Measurements from ENCODE around the gene ERBB4.
"Not testable (repeated sequence)": the region's sequence is repeated elsewhere in the genome, so short reads cannot be mapped to it uniquely, and the experiment has no call there.

ERBB4 gene

DNA sequence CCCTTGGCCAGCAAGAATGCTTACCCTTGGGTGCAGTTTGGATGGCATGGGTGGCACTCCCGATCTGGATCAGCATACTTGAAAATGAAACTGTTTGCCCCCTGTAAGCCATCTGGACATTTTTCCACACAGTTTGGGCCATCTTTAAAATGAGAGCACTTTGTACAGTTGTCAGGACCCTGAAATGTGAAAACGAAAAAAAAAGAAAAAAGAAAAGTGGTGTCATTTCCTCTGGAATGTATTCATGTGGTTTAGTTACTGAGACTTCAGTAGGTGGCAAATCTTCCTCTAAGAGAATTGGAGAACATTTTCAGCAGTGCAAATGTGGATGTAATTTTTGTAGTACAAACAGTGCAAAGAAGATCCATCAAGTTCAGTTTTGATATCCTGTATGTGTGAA, 873.3 kb downstream of the ERBB4 start:
- no peak for DNase-seq

DNA sequence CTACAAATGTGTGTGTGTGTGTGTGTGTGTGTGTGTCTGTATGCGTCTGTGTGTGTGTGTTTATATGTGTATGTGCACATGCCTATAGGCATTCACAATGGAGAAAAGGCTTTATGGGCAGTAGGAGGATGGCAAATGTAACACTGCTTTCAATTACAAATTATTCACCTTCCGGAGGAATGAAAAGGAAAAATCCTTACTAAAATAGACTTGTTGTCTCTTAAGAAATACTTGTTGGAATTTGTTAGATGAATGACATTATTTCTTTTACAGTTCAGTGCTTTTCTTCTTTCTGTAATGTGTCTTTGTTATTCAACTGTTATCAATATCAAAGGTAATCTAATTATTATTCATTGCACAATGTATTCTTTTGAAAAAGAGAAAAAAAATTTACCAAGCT, 874.3 kb downstream of the ERBB4 start:
- no peak for DNase-seq

DNA sequence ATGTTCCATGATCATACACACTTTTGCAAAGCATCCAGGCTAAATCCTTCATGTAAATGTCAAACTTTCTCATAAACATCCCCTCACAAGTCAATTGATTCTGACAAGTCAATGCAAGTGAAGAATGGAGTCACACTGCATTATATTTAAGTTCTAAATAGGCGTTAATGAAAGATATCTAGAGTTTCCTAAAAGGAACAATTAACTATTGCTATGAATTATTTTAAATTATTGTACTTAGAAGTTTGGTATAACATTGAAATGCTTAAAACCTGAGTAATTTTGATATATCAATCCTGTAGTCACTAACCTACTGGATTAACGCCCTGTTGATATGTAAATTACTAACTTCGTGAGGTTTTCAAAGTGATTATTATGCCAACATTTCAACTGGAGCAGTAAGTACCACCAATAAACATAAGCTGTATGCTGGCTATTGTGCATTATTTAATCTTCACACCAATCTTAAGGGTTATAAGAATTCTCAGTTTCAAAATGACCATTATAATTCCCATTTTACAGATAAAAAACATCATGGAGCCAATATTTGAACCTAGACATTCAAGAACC, 884.3 kb downstream of the ERBB4 start:
- no peak for DNase-seq

DNA sequence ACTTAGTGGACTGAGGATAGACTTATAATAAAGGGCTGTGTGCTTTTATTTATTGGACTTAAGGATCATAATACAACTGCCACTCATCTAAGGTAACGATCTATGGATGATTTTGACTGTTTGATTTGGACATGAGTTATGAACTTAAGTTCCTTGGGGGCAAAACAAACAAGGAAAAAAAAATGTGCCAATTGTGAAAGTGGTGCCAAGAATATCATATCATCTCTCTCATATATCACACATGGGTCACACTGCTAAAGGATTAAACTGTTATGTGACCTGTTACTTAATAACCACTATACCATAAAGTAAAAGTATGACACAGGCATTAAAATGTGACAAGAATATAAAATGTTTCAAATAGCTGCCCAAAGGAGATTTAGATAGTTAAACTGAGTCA, 886.3 kb downstream of the ERBB4 start:
- no peak for DNase-seq

DNA sequence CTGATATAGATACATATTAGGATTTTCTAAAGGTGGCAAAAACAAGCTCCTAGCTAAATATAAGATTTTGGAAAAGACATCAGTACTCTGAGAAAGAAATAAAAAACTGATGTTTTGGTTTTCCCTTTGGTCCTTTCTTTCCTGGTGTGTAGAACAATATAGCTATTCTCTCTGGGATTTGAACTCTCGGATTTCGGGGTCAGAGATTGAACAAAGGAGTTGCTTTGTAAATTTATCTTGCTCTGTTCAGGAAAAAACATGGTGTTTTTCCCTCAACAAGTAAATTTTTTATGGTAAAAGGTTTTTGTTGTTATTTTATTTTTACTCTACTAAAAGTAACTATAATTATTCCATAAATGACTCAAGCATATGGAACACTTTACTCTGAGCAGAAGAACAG, 889.3 kb downstream of the ERBB4 start:
- DNase-seq, result no peak

DNA sequence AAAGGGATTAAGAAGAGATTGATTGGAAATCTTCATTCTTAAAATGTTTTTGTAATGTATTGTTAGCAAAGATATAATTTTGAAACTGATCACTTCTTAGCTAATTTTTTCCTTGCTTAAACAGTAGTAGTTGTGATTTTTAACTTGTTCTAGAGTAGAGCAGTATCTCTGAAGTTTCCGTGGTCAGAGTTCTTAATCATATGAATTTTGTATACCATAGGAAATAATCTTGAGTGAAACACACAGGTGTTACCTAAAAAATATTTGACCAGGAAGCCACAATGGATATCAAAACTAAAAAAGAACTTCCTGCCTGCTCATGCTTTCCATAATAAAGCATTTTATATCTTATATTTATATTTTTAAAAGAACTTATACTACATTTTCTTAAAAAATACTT, 907.1 kb downstream of the ERBB4 start:
- DNase-seq, result no peak

DNA sequence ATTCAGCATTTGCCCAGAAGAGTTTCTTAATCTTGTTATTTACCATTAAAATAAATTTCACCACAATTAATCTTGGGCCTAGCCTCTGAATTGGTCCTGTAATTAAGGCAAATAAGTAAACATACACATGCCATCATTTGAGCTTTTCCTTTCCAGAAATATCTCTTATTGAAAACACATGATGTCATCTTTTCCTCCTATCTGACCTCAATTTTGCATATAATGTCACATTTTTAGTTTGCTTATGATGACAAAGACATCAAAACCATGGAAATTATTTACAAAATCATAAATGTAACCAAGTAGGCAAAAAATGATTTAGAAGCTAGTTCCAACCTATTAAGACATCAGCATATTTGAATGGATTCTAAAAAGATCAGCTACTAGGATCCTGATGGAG, 915.5 kb downstream of the ERBB4 start:
- no peak for DNase-seq

DNA sequence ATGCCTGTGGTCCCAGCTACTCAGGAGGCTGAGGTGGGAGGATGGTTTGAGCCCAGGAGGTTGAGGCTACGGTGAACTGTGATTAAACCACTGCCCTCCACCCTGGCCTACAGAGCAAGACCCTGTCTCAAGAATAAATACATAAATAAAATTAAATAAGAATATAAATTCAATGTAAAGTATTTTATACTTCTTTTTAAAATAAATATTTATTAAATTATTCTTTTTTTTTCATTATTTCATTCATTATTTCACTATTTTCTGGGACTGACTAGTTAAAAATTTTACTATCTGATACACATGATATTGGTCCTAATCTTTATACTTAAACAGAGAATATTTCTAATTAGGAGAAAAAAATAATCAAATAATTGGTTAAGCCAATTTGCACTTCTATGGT, 917.6 kb downstream of the ERBB4 start:
- no peak for DNase-seq

DNA sequence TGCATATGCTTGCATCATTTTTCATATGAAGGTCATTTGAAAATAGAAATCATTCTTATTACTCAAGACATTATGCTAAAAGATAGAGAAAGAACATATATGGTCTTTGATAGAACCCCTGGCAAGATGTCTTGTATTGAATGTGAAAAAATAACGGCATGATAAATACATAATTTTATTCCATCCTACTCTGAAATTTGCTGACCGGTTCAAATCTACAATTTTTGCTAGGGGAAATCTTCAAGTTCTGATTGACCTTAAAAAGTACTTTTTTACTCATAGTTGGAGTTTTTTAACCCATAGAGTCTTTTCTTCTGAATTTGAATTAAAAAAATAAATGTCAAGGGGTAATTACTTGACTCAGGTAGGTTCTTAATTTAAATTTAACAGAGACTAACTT, 920.8 kb downstream of the ERBB4 start:
- DNase-seq, result no peak

DNA sequence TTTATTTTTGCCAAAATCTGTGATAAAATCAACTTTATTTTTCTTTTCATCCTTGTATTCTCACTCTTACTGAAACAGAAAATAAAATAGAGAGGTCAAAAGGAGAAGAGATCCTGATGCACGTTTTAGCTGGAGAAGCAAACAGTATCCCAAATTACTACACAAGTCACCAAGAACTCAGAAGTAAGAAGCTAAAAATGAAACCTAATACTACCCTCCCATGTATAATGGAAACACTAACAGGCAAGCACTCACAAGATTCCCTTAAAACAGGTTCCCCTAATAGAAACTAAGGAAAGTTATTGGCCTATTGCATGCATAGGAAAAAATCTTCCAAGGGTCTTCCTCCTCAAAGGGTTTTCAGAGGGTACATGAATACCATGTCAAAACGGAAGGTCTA, 927.0 kb downstream of the ERBB4 start:
- no peak for DNase-seq

DNA sequence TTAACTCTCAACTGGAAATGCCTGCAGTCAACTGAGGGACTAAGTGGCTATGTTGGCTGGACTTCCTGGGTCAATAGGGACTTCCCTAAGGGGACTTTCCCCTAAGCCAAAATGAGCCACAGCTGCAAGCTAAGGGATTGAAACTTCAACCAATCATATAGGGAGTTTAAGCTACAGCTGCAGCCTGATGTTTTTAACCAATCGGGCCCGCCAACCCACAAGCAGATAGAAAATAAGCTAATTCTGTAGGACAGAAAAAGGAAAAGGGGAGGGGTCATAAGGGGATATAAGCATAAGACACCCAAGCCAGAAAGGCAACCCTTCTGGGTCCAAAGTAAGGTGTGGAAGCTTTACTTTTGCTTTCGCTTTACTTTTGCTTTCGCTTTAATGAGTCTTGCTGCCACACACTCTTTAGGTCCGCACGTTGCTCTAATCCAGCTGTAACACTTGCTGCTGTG, 927.5 kb downstream of the ERBB4 start:
- no peak for DNase-seq

DNA sequence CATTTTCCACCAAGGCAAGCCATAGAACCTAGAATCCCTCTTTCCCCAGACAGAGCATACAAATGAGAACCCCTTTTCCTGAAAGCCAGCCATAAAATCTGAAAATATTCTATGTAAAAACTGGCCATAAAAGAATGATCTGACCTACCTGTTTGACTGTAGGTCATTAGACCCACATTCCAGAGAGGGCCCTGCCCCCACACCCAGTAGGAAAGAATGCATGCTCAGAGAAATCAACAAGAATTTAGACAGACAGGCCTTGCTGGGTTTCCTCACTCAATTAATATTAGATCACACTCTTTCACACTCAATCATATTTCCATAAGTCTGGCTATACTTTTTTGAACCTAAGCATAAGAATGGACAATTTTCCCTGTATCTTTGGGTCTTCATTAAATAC, 929.5 kb downstream of the ERBB4 start:
- no peak for DNase-seq

DNA sequence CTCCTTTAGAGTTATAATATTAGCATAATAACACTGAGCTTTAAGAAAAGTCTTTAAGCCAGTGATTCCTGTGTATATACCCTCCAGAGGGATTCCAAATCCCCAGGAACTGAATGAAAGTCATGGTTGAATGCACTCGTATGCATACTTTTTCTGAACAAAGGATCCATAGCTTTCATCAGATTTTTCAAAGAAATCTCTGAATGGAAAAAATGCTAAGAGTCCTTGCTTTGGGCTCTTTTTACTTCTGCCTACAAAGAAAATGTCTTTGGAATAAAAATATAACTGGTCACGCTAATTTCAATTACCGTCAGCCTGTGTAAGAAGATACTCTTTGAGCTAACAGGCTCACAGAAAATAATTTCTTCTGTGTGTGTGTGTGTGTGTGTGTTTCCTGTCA, 939.5 kb downstream of the ERBB4 start:
- no peak for DNase-seq

DNA sequence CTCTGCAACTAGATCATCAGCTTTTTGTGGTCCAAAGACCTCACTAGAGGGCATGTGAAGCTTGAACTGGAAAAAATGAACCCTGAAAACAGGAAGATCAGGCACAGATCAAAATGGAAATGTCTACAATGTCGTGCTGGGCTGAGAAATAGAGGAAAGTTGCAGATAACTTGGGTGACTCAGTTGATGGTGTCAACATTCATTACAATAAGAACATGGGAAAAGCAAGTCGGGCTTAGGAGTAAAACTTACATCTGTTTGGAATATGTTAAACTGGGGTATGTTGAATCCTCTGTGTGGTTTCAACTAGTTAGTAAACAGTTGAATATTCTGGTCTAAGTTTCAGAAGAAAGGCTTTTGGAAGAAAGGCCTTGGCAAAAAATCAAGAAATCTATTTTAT, 940.4 kb downstream of the ERBB4 start:
- no peak for DNase-seq

DNA sequence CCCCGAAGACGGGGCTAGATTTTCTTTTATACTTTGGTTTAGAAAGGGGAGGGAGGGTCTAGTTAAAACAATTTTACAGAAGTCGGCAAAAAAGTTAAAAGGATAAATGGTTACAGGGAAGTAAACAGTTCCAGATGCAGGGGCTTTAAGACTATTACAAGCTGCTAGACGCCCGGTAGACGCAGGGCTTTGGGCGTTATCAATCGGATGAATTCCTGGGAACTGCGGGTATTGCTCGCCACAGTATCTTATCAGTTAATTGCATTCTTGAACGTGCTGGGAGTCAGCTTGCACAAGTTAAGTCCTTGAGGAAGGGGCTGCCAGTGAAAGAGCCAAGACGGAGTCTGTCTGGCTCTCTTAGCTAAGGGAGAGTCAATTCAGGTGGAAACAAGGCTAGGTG, 946.6 kb downstream of the ERBB4 start:
- DNase-seq, result not testable (repeated sequence)

DNA sequence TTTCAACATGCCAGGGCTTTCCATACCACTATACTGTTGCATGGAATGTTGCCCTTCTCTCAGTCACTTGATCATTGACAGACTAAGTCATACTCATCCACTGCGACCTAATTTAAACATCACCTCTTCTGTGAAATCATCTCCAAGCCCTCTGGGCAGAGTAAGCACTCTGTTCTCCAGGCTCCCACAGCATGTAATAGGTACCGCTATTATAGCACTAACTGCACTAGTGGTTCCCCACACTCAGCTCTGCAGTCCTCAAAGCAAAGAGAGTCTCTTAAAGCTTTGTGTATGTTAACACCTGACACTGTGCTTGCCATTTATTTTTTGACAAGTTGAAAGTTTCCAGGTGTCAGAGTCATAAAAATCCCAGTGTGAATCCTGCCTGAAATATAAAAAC, 947.2 kb downstream of the ERBB4 start:
- DNase-seq, result no peak

DNA sequence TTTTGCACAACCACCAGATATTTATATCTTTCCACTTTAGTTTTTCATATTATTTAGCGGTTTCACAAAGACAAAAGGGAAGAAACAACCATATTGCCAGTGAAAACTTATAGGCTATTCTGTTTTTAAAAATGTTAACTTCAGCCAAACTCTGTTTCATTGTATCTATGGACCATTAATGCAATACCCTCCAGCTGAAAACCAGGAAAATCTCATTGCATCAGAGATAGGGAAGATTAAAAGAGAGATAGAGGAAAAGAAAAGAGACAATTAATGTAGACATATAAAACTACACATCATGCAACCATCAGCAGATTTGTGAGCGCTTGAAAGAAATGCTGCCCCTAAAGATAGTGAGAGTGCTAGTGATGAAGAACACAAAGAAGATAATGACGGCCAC, 970.2 kb downstream of the ERBB4 start:
- no peak for DNase-seq

DNA sequence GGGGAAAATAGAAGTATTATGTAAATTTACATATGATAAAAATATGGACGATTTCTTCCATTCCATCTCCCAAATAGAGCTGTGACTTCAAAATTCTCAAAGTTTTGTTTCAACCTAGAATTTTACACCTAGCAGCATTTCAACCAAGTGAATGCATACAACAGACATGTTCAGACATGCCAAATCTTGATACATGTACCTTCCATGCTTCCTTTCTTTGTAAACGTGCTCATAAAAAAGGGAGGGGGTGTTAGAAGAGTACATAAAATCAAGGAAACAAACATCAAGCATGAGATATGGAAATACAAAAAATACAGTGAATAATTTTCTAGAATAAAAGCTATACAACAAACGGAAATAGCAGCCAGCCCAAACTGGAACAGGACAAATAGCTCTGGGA, 974.2 kb downstream of the ERBB4 start:
- no peak for DNase-seq

DNA sequence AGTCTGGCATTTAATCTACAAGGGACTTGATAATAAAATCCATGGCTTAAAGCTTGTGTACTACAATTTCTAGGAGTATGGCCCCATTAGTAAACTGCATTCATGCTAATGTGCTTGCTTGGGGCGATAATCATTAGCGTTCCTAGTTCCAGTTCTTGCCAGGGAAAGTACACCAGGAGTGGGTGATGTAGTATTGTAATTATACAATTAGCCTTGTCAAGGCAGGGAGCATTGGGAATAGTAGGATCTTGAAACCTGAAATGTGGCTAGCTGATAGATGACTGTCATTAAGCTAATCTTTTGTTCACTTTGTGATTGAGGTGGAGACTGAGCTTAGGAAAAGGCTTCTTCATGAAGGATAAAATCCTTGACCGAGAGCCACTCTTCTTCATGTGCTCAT, 993.0 kb downstream of the ERBB4 start:
- DNase-seq, result no peak

DNA sequence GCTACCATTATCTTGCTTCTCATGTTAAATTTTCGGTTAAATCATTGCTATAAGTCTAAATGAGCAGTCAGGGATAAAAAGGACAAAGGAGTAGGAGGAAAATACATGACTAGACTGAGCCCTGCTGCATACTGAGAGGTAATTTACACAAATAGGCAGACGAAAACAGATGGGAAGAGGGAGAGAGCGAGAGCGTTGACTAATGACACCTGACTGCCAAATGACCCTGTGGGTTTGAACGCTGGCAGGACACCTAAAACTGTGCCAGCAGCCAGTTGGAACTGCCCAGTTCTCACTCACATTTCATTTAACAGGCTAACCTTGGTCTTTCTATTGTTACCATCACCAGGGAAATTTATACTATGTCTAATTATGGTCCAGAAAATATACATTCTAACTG, 1004.0 kb downstream of the ERBB4 start:
- no peak for DNase-seq

DNA sequence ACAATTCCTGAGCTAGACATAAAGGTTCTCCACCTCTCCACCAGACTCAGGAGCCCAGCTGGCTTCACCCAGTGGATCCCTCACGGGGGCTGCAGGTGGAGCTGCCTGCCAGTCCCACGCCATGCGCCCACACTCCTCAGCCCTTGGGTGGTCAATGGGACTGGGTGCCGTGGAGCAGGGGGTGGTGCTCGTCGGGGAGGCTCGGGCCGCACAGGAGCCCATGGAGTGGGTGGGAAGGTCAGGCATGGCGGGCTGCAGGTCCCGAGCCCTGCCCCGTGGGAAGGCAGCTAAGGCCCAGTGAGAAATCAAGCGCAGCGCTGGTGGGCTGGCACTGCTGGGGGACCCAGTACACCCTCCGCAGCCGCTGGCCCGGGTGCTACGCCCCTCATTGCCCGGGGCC, 1014.4 kb downstream of the ERBB4 start:
- DNase-seq, result not testable (repeated sequence)

DNA sequence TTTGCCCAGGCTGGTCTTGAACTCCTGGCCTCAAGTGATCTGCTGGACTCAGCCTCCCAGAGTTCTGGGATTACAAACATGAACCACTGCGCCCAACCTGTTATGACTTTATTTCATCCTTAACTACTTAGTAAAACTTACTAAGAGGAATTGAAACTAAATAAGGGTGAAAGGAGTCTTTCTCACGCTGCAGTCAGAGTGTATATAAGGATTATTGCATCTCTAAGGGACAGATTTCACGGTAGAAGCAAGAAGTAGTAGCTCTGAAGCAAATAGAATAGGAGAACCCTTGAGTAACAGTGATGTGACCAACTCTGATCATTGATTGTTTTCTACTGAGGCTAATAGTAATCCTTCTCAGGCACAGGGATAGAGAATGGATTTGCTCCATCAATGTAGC, 1022.1 kb downstream of the ERBB4 start:
- DNase-seq, result no peak

DNA sequence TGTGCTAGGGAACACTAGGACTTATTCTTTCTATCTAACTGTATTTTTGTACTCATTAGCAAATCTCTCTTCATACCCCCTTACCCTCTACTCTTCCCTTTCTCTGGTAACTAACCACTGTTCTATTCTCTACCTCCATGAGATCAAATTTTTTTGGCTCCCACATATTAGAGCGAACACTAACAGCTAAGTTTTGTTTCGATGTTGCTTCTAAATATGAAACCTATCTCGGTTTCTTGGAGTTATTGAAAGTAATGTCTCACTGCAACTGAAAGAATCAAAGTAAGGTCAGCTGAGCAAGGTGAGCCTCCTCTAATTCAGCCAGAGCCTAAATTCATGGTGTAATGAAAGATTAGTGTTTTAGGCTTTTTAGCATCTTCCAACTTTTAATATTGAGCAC, 1024.6 kb downstream of the ERBB4 start:
- DNase-seq, result no peak

DNA sequence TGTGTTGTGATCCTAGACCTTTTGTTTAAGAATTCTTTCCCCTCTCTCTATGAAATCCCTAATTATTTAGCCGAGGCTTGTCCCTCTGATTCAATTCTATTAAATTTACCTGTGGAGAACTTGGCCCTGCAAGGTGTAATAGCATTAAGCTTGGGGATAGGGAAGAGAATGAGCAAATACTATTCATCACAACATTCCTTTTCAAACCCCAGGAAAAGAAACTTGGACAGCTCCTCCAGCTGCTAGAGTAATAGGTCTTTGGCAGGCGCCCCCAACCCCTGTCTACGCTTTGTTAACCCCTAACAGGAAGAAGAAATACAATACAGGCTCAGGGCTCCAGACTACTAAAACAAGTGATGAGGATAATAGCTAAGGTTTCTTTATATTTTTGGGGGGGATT, 1025.2 kb downstream of the ERBB4 start:
- DNase-seq, result no peak

DNA sequence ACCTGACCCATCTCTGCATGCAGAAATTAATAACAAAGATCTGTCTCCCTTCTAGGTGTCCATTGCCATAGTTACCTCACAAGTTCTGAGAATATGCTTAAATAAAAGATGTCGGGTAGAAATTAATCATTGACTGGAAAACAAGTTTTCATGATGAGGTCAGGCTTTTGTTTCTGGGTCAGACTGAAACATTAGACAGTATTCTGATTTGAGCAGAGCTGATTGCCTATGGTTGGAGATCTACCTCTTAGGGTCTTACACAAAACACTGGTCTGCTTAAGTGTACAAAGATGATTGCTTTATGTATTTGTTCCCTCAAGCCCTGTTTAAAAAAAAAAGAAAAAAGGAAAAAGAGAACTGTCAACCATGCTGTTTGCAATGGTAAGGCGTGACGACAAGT, 1025.8 kb downstream of the ERBB4 start:
- no peak for DNase-seq

DNA sequence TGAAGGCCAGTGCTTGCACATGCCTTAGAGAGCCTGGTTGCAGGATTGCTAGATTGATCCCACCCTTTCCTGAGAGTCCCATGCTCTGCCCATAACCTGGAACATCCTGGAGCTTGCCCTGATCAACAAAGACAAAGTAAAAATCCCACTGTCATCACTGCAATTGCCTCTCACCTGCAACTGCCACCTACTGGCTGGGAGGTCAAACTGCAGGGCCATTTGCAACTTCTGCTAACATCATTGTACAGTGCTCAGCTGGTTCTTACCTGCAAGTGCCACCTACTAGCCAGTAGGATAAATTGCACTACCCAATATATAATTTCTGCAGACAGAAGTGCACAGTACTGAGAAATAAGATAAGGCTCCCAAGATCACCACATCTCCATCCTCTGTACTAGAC, 1034.7 kb downstream of the ERBB4 start:
- no peak for DNase-seq

Measured in right forelimb (tissue), 1 donor.